ENCODE measurements around the gene FLYWCH1. TPM values are rescaled to one million over a fixed set of nuclear protein-coding genes. Genes with fewer than 3 reads are reported as not detected.

The FLYWCH1 gene
- total and polyA plus RNA-seq, 9 of the 15 experiments (the other 6 are each of a cell fraction or from before 2014, with no cell fraction given): 0.18 to 33.6 (median 11.3) TPM

DNA sequence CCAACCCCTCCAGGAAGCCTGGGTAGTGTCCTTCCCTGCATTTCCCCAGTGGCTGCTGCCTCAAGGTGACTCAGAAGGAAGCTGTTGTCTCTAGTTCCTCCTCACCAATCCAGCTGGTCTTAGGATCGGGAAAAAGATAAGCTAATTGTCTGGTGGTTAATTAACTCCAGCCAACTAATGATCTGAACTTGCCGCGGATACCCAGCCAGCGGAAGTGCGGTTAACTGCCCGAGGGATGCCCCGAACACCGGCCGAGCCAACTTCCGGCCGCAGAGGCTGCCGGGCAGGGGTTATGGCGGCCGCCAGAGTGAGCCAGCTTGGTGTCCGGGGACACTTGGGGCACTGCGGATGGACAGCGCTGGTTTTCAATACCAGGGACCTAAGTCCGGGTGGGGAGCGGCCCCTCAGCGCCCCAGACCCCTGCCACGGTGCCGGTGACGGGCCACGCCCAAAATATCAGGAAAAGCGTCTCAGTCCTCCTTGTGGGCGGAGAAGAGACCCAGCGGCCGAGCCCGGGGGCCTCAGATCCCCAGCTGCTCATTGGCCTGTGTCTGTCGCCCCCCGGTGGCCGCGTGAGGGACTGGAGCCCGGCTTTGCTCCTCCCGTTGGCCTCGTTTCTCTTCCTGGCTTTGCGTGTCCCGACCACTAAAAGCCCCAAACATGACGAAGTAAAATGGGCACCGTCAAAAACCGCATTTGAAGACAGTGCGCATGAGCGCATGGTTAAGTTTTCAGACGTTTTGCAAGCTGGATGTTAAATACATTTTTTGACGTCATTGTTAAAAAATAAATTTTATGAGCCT, 43.5 kb upstream of the FLYWCH1 start (continued):
- no peak for TF ChIP-seq ELK3 (CRISPR knock-in tag; IDR thresholded peaks at IDR 0.05)
- TF ChIP-seq HSF4 (CRISPR knock-in tag; IDR thresholded peaks at IDR 0.05; ENCODE audit: borderline replicate concordance): peak; percentile 87; the same call in 1 of the 2 replicates
- TF ChIP-seq, protein P1, sequence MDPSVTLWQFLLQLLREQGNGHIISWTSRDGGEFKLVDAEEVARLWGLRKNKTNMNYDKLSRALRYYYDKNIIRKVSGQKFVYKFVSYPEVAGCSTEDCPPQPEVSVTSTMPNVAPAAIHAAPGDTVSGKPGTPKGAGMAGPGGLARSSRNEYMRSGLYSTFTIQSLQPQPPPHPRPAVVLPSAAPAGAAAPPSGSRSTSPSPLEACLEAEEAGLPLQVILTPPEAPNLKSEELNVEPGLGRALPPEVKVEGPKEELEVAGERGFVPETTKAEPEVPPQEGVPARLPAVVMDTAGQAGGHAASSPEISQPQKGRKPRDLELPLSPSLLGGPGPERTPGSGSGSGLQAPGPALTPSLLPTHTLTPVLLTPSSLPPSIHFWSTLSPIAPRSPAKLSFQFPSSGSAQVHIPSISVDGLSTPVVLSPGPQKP (CRISPR knock-in tag; IDR thresholded peaks at IDR 0.05): no peak
- TF ChIP-seq CBFA2T3 (IDR thresholded peaks at IDR 0.05): peak; percentile 16; the same call in 1 of the 2 replicates
- TF ChIP-seq SMARCA4 (IDR thresholded peaks at IDR 0.05): 0 out of 2 replicates have a peak, but pooled peaks have one; percentile 25
- peak; percentile 82; the same call in 1 of the 2 replicates for TF ChIP-seq TCF15 (CRISPR knock-in tag; IDR thresholded peaks at IDR 0.05)
- TF ChIP-seq FOS (IDR thresholded peaks at IDR 0.05; ENCODE audit: extremely low read depth, insufficient read length): no peak
- 0 out of 2 replicates have a peak, but pooled peaks have one; percentile 60 for TF ChIP-seq CBFB (CRISPR knock-in tag; IDR thresholded peaks at IDR 0.05)
- TF ChIP-seq, protein P2, sequence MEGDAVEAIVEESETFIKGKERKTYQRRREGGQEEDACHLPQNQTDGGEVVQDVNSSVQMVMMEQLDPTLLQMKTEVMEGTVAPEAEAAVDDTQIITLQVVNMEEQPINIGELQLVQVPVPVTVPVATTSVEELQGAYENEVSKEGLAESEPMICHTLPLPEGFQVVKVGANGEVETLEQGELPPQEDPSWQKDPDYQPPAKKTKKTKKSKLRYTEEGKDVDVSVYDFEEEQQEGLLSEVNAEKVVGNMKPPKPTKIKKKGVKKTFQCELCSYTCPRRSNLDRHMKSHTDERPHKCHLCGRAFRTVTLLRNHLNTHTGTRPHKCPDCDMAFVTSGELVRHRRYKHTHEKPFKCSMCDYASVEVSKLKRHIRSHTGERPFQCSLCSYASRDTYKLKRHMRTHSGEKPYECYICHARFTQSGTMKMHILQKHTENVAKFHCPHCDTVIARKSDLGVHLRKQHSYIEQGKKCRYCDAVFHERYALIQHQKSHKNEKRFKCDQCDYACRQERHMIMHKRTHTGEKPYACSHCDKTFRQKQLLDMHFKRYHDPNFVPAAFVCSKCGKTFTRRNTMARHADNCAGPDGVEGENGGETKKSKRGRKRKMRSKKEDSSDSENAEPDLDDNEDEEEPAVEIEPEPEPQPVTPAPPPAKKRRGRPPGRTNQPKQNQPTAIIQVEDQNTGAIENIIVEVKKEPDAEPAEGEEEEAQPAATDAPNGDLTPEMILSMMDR (IDR thresholded peaks at IDR 0.05 in 2 of 3, conservative IDR thresholded peaks at IDR 0.05 in 1 of 3; ENCODE audit: insufficient read depth in 2 of 3, low read depth in 1 of 3, low read length in 3 of 3): peak; percentile 96 to 98 (median 96)
- TF ChIP-seq POLR2AphosphoS2 (IDR thresholded peaks at IDR 0.05; ENCODE audit: low read length): no peak
- TF ChIP-seq, protein P3, sequence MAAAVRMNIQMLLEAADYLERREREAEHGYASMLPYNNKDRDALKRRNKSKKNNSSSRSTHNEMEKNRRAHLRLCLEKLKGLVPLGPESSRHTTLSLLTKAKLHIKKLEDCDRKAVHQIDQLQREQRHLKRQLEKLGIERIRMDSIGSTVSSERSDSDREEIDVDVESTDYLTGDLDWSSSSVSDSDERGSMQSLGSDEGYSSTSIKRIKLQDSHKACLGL (CRISPR knock-in tag; IDR thresholded peaks at IDR 0.05; ENCODE audit: borderline replicate concordance, poor library complexity, severe bottlenecking): no peak
- TF ChIP-seq SMAD4 (CRISPR knock-in tag; conservative IDR thresholded peaks at IDR 0.05): peak; percentile 90
- peak; percentile 60; the same call in 1 of the 2 replicates for TF ChIP-seq ZNF263 (CRISPR knock-in tag; IDR thresholded peaks at IDR 0.05; ENCODE audit: borderline replicate concordance)
- TF ChIP-seq, protein P4, sequence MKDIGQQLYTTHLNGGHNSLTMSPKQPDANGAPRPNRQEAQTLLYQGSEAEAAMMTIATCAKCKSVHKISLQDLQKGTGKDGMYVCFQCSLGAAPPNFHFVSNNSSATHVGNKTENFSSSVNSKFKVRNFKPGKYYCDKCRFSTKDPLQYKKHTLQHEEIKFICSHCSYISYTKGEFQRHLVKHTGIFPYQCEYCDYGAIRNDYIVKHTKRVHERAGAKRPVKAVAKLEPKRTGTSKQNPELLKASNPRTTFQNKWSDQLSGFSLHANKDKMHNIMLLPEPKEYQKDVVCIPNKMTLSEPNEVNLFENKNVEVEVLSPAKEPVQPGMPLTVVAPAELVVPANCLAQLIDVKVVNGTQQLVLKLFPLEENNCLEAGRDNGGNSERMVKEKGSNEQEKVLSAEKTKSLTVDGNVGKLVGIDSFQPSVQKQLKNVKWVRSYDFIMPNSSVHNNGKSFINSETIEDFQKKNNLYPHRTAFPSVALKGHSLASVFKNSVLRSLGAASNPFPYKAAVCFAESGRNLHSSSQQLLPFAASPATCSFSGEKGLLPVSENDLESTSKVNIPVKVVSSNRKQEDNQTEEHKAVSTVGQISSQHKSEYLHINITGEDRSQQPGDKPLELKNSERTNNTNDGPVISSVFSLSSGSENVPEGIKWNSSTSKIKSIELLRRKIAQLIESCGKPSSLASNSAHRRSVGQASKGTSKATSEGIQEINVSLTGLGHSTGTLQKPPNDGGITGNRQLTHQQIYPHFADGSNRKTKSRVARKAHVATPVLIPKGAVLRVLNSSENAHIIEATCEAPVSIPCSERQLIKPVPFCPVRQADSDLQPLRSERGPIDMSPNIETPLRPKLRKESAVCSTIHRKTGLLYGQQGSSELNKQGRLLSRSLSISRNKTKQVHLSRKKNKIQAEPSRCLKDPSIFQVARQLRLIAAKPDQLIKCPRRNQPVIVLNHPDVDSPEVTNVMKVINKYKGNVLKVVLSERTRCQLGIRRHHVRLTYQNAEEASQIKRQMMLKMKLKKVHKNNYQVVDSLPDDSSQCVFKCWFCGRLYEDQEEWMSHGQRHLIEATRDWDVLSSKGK (CRISPR knock-in tag; IDR thresholded peaks at IDR 0.05): no peak
- no peak for TF ChIP-seq RFX7 (CRISPR knock-in tag; IDR thresholded peaks at IDR 0.05)

Measured in K562 (cell line).